NCI-H1092 treated with DMSO at 0.1 percent for 48 hours (cell line): Measurements from ENCODE around the gene CSNK2B.
A peak's percentile ranks its signal among the peaks of the same experiment; 100 is the strongest.
"Not testable (repeated sequence)": the region's sequence is repeated elsewhere in the genome, so short reads cannot be mapped to it uniquely, and the experiment has no call there.

ENCODE experiments used
- DNase-seq: peaks from one replicate; lab custom pipeline; 2025; lab: John Stamatoyannopoulos, UW

Gene CSNK2B

DNA sequence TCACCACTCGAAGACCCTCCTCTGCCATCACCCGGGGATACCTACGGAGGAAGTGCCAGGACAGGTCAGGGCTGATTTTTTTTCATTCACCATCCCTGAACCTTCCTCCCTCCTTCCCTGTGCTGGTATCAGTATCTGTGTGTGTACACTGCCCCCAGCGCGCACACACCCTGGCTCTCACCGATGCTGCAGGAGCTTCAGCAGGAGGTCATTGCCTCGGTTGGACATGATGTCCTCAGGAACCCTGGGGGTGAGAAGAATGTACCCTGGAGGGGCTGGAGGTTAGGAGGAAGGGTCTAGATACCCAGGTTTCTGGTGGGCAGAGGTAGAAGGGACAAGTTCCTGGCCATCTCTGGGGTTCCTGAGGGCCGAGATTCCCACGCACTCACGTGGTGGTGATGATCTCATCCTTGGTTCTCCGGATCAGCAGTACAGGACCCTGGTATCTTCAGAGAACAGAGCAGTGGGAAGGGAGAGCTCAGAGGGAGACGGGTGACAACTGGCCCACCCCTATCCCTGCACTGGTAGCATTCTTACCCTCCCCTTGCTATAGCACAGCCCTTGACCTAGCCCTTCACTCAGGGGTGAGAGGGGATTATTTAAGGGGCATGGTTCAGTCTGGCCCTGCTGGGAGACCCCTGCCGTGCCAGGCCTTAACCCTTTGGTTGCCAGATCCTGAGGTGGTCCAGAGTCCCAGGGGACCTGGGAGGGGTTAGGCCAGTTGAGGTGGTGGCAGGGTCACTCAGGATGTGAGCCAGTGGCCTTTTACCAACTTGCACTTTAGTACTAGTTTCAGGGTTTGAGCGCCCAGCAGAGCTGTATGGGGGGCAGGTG, 22.2 kb downstream of the CSNK2B start:
- no peak for DNase-seq

GRCh38 chr6:31689249-31690110, 23.6 kb downstream of the CSNK2B start:
- no peak for DNase-seq

- DNase-seq = no peak
These were observed 24.6 kb downstream of the CSNK2B start for GRCh38 chr6:31690231-31691077.

GRCh38 chr6:31691078-31691463, 25.2 kb downstream of the CSNK2B start:
- no peak for DNase-seq

DNA sequence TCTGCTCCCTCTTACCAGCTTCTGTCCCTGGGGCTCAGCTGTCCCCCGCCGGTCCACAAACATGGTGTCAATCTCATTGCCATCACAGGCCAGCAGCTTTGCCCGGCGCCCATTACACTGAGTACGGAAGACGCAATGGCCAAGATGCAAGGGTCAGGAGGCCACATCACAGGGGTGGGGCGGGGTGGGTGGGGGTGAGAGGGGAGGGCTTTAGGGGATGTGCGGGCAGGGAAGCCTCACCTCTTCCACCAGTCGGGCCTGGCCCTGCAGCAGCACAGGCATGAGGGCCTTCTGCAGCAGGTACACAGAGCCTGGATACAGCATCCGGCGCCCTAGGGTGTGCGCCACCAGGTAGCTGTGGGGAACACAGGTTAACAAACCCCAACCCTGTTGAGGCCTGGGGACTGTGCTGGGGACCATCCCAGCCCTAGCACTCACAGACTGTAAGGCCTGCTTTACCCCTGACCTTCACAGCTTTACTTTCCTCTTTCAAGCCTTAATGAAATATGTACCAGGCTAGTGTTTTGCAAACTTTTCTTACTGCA, 25.8 kb downstream of the CSNK2B start:
- no peak for DNase-seq

- no peak for DNase-seq
These were observed 26.5 kb downstream of the CSNK2B start for GRCh38 chr6:31692353-31692752.

GRCh38 chr6:31692886-31693285, 27.0 kb downstream of the CSNK2B start:
- DNase-seq = no peak

- DNase-seq = no peak
These were observed 27.7 kb downstream of the CSNK2B start for GRCh38 chr6:31693535-31693934.

GRCh38 chr6:31697555-31697954, 31.7 kb downstream of the CSNK2B start:
- DNase-seq = no peak

DNA sequence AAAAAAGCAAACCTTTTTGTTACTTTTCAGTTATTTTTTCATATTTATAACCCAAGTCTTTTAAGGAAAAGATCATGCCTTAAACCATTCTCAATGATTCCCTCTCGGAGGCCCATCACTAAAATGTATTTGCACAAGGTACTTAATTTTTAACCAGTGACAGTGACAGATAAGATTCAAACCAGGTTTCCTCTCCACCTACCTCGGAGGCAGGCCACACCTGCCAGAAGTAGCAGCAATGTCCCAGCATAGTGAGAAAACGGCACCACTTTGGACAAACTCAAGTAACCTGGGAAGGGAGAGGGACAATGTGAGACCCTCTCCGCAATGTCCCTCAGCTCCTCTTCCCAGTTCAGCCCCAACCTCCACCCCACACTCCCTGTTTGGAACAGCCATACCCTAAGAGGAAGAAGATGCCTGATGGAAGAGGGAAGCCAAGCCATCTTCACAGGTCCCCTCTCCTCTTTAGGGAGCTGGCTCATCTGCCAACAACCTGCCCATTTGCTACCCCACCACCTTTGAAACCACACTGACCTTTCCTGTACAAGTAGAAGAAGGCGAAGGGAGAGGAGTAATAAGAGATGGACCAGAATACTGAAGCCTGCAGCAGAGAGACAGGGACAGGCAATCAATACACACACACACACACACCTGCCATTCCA, 35.0 kb downstream of the CSNK2B start:
- DNase-seq = no peak

DNA sequence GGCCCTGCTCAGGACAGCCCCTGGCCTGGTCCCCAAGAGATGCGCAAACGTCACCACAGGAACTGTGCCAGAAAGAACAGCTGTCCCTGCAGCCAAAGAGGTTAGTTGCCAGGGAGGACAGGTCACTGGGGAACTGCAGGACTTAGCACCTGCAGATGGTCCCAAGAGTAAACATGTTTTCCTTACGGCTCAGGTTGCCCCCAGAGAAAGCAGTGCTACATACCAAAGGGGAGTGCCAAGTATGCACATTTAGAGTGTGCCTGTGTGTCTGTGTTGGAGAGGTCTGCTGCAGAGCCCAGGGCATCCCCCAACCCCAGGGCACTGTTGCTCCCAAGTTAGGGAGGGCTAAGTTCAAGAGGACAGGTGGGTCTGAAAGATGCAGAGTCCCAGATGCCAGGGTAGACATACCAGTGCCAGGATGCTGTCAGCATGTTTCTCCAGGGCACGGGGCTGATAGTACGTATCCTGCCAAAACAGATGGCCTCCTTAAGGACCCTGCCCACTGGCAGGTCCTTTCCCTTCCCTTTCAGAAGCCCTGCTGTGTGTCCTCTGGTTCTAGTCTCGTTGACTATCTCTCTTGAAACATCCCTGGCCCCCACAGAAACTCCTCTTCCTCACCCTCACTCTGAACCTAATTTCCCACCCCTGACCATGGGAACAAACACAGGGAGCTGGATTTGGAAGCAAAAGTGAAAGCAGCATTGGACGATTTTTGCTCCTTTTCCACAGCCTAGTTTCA, 36.0 kb downstream of the CSNK2B start:
- DNase-seq = peak; percentile 31

DNA sequence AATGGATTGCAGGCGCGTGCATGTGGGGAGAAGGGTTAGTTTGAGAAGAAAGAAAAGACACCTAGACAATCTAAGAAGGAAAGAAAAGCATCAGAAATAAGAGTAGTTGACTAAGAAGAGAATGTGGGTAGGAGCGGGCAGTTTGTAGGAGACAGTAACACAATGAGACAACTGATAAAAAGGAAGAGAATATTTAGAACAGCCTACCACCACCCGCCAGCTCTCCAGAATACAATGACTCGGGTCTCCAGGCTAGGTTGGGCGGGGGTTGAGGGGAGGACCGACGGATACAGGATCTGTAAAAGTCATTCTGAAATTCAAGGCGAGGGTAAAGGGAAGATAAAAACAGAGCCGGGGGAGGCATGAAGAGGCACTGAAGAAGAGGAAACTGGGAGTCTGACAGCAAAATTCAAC, 36.5 kb downstream of the CSNK2B start:
- peak; percentile 48 for DNase-seq

- DNase-seq = peak; percentile 88
These were observed 37.2 kb downstream of the CSNK2B start, which contains the start of gene ABHD16A for GRCh38 chr6:31702819-31703716. ABHD16A (minus strand) TSS chr6:31703324; CDS start chr6:31703281, 43 bp downstream.

GRCh38 chr6:31705931-31706330, 40.1 kb downstream of the CSNK2B start:
- DNase-seq = no peak

GRCh38 chr6:31706599-31706998, 40.7 kb downstream of the CSNK2B start, which contains the start of gene LY6G6F:
LY6G6F (plus strand) TSS chr6:31706866; CDS start chr6:31706907, 41 bp downstream.
- DNase-seq = no peak

- no peak for DNase-seq
These were observed 41.8 kb downstream of the CSNK2B start for GRCh38 chr6:31707701-31708100.

DNA sequence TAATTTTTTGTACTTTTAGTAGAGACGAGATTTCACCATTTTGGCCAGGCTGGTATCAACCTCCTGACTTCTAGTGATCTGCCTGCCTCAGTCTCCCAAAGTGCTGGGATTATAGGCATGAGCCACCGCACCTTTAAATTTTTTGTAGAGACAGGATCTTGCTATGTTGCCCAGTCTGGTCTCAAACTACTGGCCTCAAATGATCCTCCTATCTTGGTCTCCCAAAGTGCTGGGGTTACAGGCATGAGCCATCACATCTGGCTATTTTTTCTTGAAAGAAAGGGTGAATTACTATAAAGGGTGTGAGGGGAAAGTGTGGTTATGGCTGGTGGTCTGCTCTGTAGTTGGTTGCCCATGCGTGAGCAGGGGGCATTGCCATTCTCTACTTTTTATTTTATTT, 42.3 kb downstream of the CSNK2B start:
- no peak for DNase-seq

- not testable (repeated sequence) for DNase-seq
These were observed 43.3 kb downstream of the CSNK2B start for GRCh38 chr6:31709157-31709556.

- DNase-seq = no peak
These were observed 44.8 kb downstream of the CSNK2B start for GRCh38 chr6:31710523-31711219.
